Measurements from ENCODE around the gene DYNC1I2.

The DYNC1I2 gene

GRCh38 chr2:171712051-171712450 is 24.8 kb downstream of the DYNC1I2 start:
- no peak for TF ChIP-seq CTCF (IDR thresholded peaks at IDR 0.05)
- no peak for TF ChIP-seq ZFX (IDR thresholded peaks at IDR 0.05; ENCODE audit: borderline replicate concordance)
- no peak overlapping the region for H3K27ac ChIP-seq

GRCh38 chr2:171718720-171719119 is 31.5 kb downstream of the DYNC1I2 start:
- TF ChIP-seq CTCF (IDR thresholded peaks at IDR 0.05): no peak
- TF ChIP-seq ZFX (IDR thresholded peaks at IDR 0.05; ENCODE audit: borderline replicate concordance): no peak
- no peak overlapping the region for H3K27ac ChIP-seq

- H3K27ac ChIP-seq: no peak overlapping the region
- no peak for TF ChIP-seq CTCF (IDR thresholded peaks at IDR 0.05)
Measured at GRCh38 chr2:171719660-171720059, 32.4 kb downstream of the DYNC1I2 start.

GRCh38 chr2:171723716-171724683 is 36.7 kb downstream of the DYNC1I2 start:
- H3K27ac ChIP-seq: no peak overlapping the region
- TF ChIP-seq ZFX (IDR thresholded peaks at IDR 0.05; ENCODE audit: borderline replicate concordance) (no peak), CTCF (IDR thresholded peaks at IDR 0.05) (no peak)

- no peak for TF ChIP-seq ZFX (IDR thresholded peaks at IDR 0.05; ENCODE audit: borderline replicate concordance)
- TF ChIP-seq CTCF (IDR thresholded peaks at IDR 0.05): no peak
- H3K27ac ChIP-seq: no peak overlapping the region
Measured at GRCh38 chr2:171726847-171727450, 39.7 kb downstream of the DYNC1I2 start.

GRCh38 chr2:171728989-171729951 is 42.0 kb downstream of the DYNC1I2 start:
- TF ChIP-seq CTCF (IDR thresholded peaks at IDR 0.05): no peak
- no peak overlapping the region for H3K27ac ChIP-seq

Data from 22Rv1 (cell line).